SK-N-MC (cell line): ENCODE data around the gene CARD9.
"Not testable (repeated sequence)": the region's sequence is repeated elsewhere in the genome, so short reads cannot be mapped to it uniquely, and the experiment has no call there.

Source experiments
- DNase-seq: peaks from one replicate; pipeline ENCODE4 v3.0.0-alpha.2; 2011; ENCODE audit warnings: low read depth, low spot score
- H3K27ac ChIP-seq: fragments of 200-600 bp; sonication (generic); 2 replicates; pipeline ENCODE4 v1.5.1; 2016; ENCODE audit warnings: mixed run types
- H3K36me3 ChIP-seq: fragments of 200-600 bp; sonication (generic); 2 replicates; pipeline ENCODE4 v1.6.1; 2017; ENCODE audit warnings: antibody characterized with exemption, low read length, mixed read lengths; ENCODE audit not compliant: insufficient read depth
- H3K4me3 ChIP-seq: fragments of 200-600 bp; sonication (generic); 2 replicates; pipeline ENCODE4 v1.5.1; 2016
- H3K9ac ChIP-seq: fragments of 200-600 bp; sonication (generic); 2 replicates; pipeline ENCODE4 v1.8.0; 2017; ENCODE audit warnings: mixed run types, mixed read lengths; ENCODE audit not compliant: insufficient read length
- H3K9me3 ChIP-seq: fragments of 200-600 bp; sonication (generic); 2 replicates; pipeline ENCODE4 v1.6.1; 2017; ENCODE audit warnings: low read depth, mild to moderate bottlenecking, antibody characterized with exemption, low read length, moderate library complexity, mixed read lengths
- EZH2 ChIP-seq: fragments of 200-600 bp; sonication (generic); IDR thresholded peaks from one replicate; pipeline ENCODE4 v1.6.1; 2017; ENCODE audit warnings: antibody characterized with exemption
- FOXP2 ChIP-seq: optimal IDR thresholded peaks from 2 replicates; pipeline ENCODE3; 2011; ENCODE audit warnings: mild to moderate bottlenecking, moderate library complexity; ENCODE audit not compliant: insufficient read depth; ENCODE audit errors: extremely low read length, control extremely low read depth
- POLR2AphosphoS5 ChIP-seq: IDR thresholded peaks from 2 replicates; pipeline ENCODE4 v1.6.1; 2012; ENCODE audit warnings: mild to moderate bottlenecking, low read depth, low read length, borderline replicate concordance

The CARD9 gene

GRCh38 chr9:136411378-136411777 is 37.9 kb upstream of the CARD9 start:
- Histone ChIP-seq H3K9ac (peak overlapping the region; percentile 96), H3K9me3 (no peaks in the 10 kb centered on the region), H3K36me3 (peaks cover 60% of the 10 kb centered on the region), H3K27ac (no peak overlapping the region), H3K4me3 (peak overlapping the region; percentile 96)
- TF ChIP-seq FOXP2 (no peak), EZH2 (no peak), POLR2AphosphoS5 (no peak)
- no peak for DNase-seq

DNA sequence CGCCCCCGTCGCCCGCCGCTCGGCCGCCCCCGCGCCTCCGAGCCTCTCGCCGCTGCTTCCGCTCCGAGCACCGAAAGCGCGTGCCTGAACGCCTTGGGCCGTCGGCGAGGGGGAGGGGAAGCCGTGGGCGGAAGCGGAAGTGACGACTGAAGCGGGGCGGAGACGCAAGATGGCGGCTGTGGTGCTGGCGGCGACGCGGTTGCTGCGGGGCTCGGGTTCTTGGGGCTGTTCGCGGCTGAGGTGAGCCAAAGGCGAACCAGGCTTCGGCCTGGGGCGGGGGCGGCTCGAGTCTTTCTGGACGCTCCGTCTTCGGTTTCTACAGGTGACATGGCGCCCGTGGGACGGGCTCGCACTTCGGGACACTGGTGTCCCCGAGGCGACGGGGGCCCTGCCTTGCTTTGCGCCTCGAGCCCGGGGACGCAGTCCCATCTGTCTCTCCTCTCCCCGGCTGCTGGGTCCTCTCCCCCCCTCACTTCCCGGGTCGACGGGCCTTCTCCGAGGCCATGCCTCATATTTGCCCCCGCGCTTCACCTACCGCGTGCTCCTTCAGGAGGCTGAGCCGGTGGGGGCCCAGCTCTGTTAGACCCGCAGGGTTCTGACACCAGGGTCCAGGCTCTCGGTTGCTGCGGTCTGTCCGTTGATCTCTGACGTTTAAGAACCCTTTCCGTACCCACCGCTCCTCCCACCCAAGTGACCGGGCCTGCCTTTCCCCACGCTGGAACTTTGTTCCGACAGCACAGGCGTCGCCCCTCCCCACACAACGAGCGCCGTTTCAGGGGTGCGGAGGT is 37.2 kb upstream of the CARD9 start, which contains the start of the genes ENTR1 and PMPCA:
Gene ENTR1, minus strand, starts transcription at position 115 of the 788 bp plus-strand sequence. CDS start 217 bp downstream, outside the sequence.
Gene PMPCA, plus strand, starts transcription at position 159 of the 788 bp plus-strand sequence. Its CDS starts 11 bp downstream, at position 170.
- TF ChIP-seq POLR2AphosphoS5 (peak; percentile 96), EZH2 (no peak)
- Histone ChIP-seq H3K36me3 (peaks cover 57% of the 10 kb centered on the region), H3K27ac (peak within 1 kb of the TSS; percentile 77), H3K4me3 (peak within 1 kb of the TSS; percentile 98), H3K9ac (peak within 1 kb of the TSS; percentile 96), H3K9me3 (no peaks in the 10 kb centered on the region)
- peak; percentile 6 for DNase-seq

GRCh38 chr9:136409557-136410455 is 36.3 kb upstream of the CARD9 start:
- Histone ChIP-seq H3K36me3 (peaks cover 61% of the 10 kb centered on the region), H3K4me3 (peak overlapping the region; percentile 98), H3K9me3 (no peaks in the 10 kb centered on the region), H3K9ac (peak overlapping the region; percentile 95), H3K27ac (peak overlapping the region; percentile 42; the same call in 1 of the 2 replicates)
- TF ChIP-seq EZH2 (no peak), FOXP2 (no peak), POLR2AphosphoS5 (no peak; the same call in 1 of the 2 replicates)
- DNase-seq = no peak

DNA sequence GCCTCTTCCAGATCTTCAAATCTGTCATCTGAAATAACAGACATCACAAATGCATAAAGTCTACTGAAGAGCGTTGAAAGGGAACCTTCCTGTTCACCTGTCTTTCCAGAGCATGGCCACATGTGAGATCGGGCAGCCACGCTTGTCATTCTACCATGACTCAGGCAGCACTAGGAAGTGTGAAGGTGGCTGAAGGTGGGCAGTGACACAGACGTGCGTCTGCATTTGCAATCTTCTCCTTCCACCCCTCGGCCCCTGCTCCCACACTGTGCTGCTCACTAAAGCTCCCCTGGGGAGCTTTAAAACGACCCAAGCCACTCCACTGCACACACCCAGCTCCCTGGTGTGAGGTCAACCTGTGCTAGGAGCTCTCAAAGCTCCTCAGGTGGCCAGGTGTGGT is 34.4 kb upstream of the CARD9 start:
- Histone ChIP-seq H3K9ac (no peak overlapping the region), H3K4me3 (no peak overlapping the region), H3K27ac (no peak overlapping the region), H3K9me3 (no peaks in the 10 kb centered on the region), H3K36me3 (peaks cover 56% of the 10 kb centered on the region)
- TF ChIP-seq EZH2 (no peak), FOXP2 (no peak), POLR2AphosphoS5 (no peak)
- no peak for DNase-seq

- DNase-seq, H3K9ac ChIP-seq, H3K4me3 ChIP-seq, H3K9me3 ChIP-seq, H3K27ac ChIP-seq: not testable (repeated sequence)
- H3K36me3 ChIP-seq = peaks cover 50% of the 10 kb centered on the region
Observed at GRCh38 chr9:136407061-136407460, 33.6 kb upstream of the CARD9 start.

- not testable (repeated sequence) for DNase-seq, H3K9me3 ChIP-seq, H3K27ac ChIP-seq, H3K9ac ChIP-seq, H3K4me3 ChIP-seq
- H3K36me3 ChIP-seq = peaks cover 47% of the 10 kb centered on the region
Observed at GRCh38 chr9:136405904-136406303, 32.4 kb upstream of the CARD9 start.

DNA sequence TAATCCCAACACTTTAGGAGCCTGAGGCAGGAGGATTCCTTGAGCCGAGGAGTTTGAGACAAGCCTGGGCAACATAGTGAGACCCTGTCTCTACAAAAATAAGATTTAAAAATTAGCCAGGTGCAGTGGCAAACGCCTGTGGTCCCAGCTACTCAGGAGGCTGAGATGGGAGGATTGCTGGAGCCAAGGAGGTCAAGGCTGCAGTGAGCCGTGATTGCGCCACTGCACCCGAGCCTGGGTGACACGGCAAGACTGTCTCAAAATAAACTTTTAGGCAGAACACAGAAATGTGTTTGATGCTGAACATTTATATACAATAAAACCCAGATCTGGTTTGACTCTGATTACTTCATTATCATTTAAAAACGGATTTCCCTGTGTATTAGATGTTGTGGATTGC is 32.0 kb upstream of the CARD9 start:
- H3K27ac ChIP-seq = no peak overlapping the region
- H3K36me3 ChIP-seq = peaks cover 47% of the 10 kb centered on the region
- H3K9me3 ChIP-seq = no peaks in the 10 kb centered on the region
- no peak overlapping the region for H3K4me3 ChIP-seq
- no peak overlapping the region for H3K9ac ChIP-seq
- DNase-seq = no peak
- no peak for TF ChIP-seq EZH2
- TF ChIP-seq FOXP2 = no peak
- no peak for TF ChIP-seq POLR2AphosphoS5

DNA sequence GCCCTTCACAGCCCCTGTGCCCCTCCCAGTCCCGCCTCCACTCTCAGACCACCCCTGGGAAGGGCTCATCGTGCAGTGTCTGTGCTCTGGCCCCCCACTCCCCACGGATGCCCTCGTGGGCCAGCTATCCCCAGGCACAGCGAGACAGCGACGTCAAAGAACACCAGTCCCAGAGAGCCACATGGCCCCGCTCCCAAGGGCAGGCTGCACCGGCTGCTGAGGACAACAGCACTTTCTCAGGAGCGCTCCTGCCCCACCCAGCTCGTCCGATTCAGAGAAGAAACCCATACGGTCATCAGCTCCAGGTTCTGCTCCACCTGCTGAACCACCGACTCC is 31.3 kb upstream of the CARD9 start:
- no peaks in the 10 kb centered on the region for H3K9me3 ChIP-seq
- H3K4me3 ChIP-seq = no peak overlapping the region
- no peak for TF ChIP-seq POLR2AphosphoS5
- TF ChIP-seq EZH2 = no peak
- TF ChIP-seq FOXP2 = no peak
- no peak for DNase-seq
- H3K9ac ChIP-seq = no peak overlapping the region
- peaks cover 47% of the 10 kb centered on the region for H3K36me3 ChIP-seq
- peak overlapping the region; percentile 36; the same call in 1 of the 2 replicates for H3K27ac ChIP-seq
